ENCODE data around the gene HMCN1. TPM values are rescaled to one million over a fixed set of nuclear protein-coding genes. Genes with fewer than 3 reads are reported as not detected.

HMCN1 gene
- polyA plus RNA-seq, 1 donor from 2014 or later: 0.66 TPM

GRCh38 chr1:185895208-185895900 is 161.2 kb downstream of the HMCN1 start:
- no peak overlapping the region for H3K4me3 ChIP-seq (ENCODE audit: low read length)
- H3K4me2 ChIP-seq (ENCODE audit: low read length): no peak overlapping the region
- no peaks in the 10 kb centered on the region for H3K27me3 ChIP-seq (ENCODE audit: insufficient read depth, low read depth, low read length)

GRCh38 chr1:185896863-185897262 is 162.7 kb downstream of the HMCN1 start:
- no peaks in the 10 kb centered on the region for H3K9me3 ChIP-seq (ENCODE audit: low read length)
- TF ChIP-seq TAF1 (IDR thresholded peaks at IDR 0.05; ENCODE audit: low read depth): no peak
- TF ChIP-seq EZH2 (IDR thresholded peaks at IDR 0.05; ENCODE audit: borderline replicate concordance, insufficient read depth, low read length, poor library complexity, severe bottlenecking): no peak
- no peak for TF ChIP-seq REST (IDR thresholded peaks at IDR 0.05; ENCODE audit: borderline replicate concordance)
- no peak for TF ChIP-seq CTCF (IDR thresholded peaks at IDR 0.05; ENCODE audit: poor library complexity, severe bottlenecking)
- TF ChIP-seq MXI1 (conservative IDR thresholded peaks at IDR 0.05; ENCODE audit: poor library complexity, severe bottlenecking): no peak
- no peak for TF ChIP-seq EP300 (conservative IDR thresholded peaks at IDR 0.05; ENCODE audit: poor library complexity, severe bottlenecking)
- no peaks in the 10 kb centered on the region for H3K36me3 ChIP-seq (ENCODE audit: insufficient read depth, low read length)
- H3K27me3 ChIP-seq (ENCODE audit: insufficient read depth, low read depth, low read length): no peaks in the 10 kb centered on the region
- no peak overlapping the region for H3K9ac ChIP-seq (ENCODE audit: low read length)
- H4K20me1 ChIP-seq (ENCODE audit: insufficient read depth): no peaks in the 10 kb centered on the region
- H3K79me2 ChIP-seq (replicated peaks; ENCODE audit: insufficient read depth, low read length): no peaks in the 10 kb centered on the region
- H3F3A ChIP-seq (ENCODE audit: insufficient read depth, low read length, poor library complexity, severe bottlenecking): no peaks in the 10 kb centered on the region
- no peak overlapping the region for H2AFZ ChIP-seq (ENCODE audit: low read depth, low read length)
- H3K4me3 ChIP-seq (ENCODE audit: low read length): no peak overlapping the region
- no peaks in the 10 kb centered on the region for H3K9me2 ChIP-seq (ENCODE audit: insufficient read depth, low read length)
- no peak overlapping the region for H3K27ac ChIP-seq (ENCODE audit: low read length)
- no peak overlapping the region for H3K4me2 ChIP-seq (ENCODE audit: low read length)

More at GRCh38 chr1:185895208-185895900, 161.2 kb downstream of the HMCN1 start:
- Histone ChIP-seq H3K36me3 (ENCODE audit: insufficient read depth, low read length) (no peaks in the 10 kb centered on the region), H3K79me2 (replicated peaks; ENCODE audit: insufficient read depth, low read length) (no peaks in the 10 kb centered on the region), H3K9ac (ENCODE audit: low read length) (no peak overlapping the region), H2AFZ (ENCODE audit: low read depth, low read length) (no peak overlapping the region), H3K9me3 (ENCODE audit: low read length) (no peaks in the 10 kb centered on the region), H3K9me2 (ENCODE audit: insufficient read depth, low read length) (no peaks in the 10 kb centered on the region), H3K27ac (ENCODE audit: low read length) (no peak overlapping the region), H3F3A (ENCODE audit: insufficient read depth, low read length, poor library complexity, severe bottlenecking) (no peaks in the 10 kb centered on the region), H4K20me1 (ENCODE audit: insufficient read depth) (no peaks in the 10 kb centered on the region)
- TF ChIP-seq POLR2AphosphoS5 (IDR thresholded peaks at IDR 0.05): no peak
- TF ChIP-seq SMC3 (conservative IDR thresholded peaks at IDR 0.05; ENCODE audit: poor library complexity): no peak
- TF ChIP-seq EZH2 (IDR thresholded peaks at IDR 0.05; ENCODE audit: borderline replicate concordance, insufficient read depth, low read length, poor library complexity, severe bottlenecking): no peak
- TF ChIP-seq TAF1 (IDR thresholded peaks at IDR 0.05; ENCODE audit: low read depth): no peak
- no peak for TF ChIP-seq REST (IDR thresholded peaks at IDR 0.05; ENCODE audit: borderline replicate concordance)
- no peak for TF ChIP-seq RAD21 (conservative IDR thresholded peaks at IDR 0.05)
- no peak for TF ChIP-seq EP300 (conservative IDR thresholded peaks at IDR 0.05; ENCODE audit: poor library complexity, severe bottlenecking)
- TF ChIP-seq MXI1 (conservative IDR thresholded peaks at IDR 0.05; ENCODE audit: poor library complexity, severe bottlenecking): no peak
